ENCODE data around the gene FANCG.

- TF ChIP-seq GATA3 (IDR thresholded peaks at IDR 0.05; ENCODE audit: low read depth, low read length) (no peak), GATA2 (IDR thresholded peaks at IDR 0.05; ENCODE audit: low read depth, low read length) (no peak)
Measured at GRCh38 chr9:35073279-35073612, 6.5 kb downstream of the FANCG start.

All from SH-SY5Y (cell line).